ENCODE results near the gene PTPMT1.

Gene PTPMT1

DNA sequence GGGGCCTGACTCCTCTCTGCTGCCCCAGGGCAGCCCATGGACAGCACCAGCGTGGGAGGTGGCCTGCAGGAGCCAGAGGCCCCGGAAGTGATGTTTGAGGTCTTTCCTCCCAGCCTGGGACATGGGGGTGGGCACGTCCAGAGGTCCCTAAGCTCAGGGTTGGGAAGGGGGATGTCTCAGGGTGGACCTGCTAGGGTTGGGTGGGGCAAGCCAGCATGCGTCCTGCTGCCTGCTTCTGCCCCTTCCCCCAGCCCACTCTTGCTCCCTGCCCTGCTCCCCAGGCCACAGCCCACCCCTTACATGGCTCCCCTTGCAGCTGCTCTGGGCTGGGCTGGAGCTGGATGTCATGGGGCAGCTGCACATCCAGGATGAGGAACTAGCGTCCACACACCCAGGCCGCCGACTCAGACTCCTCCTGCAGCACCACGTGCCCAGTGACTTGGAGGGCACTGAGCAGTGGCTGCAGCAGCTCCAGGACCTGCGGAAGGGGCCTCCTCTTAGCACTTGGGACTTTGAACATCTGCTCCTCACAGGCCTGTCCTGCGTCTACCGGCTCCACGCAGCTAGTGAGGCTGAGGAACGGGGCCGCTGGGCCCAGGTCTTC is 22.4 kb downstream of the PTPMT1 start:
- TF ChIP-seq, protein P1, sequence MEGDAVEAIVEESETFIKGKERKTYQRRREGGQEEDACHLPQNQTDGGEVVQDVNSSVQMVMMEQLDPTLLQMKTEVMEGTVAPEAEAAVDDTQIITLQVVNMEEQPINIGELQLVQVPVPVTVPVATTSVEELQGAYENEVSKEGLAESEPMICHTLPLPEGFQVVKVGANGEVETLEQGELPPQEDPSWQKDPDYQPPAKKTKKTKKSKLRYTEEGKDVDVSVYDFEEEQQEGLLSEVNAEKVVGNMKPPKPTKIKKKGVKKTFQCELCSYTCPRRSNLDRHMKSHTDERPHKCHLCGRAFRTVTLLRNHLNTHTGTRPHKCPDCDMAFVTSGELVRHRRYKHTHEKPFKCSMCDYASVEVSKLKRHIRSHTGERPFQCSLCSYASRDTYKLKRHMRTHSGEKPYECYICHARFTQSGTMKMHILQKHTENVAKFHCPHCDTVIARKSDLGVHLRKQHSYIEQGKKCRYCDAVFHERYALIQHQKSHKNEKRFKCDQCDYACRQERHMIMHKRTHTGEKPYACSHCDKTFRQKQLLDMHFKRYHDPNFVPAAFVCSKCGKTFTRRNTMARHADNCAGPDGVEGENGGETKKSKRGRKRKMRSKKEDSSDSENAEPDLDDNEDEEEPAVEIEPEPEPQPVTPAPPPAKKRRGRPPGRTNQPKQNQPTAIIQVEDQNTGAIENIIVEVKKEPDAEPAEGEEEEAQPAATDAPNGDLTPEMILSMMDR (IDR thresholded peaks at IDR 0.05; ENCODE audit: control extremely low read depth, extremely low read depth, low read depth, missing control alignments), result no peak
- DNase-seq (ENCODE audit: extremely low spot score), result no peak
- ChIA-PET POLR2A (no interaction called here), CTCF (interaction anchor here (1.6 kb wide), 1 partner anchor 10 kb away, joined by 4 read pairs; no protein-coding TSS in a partner anchor)

DNA sequence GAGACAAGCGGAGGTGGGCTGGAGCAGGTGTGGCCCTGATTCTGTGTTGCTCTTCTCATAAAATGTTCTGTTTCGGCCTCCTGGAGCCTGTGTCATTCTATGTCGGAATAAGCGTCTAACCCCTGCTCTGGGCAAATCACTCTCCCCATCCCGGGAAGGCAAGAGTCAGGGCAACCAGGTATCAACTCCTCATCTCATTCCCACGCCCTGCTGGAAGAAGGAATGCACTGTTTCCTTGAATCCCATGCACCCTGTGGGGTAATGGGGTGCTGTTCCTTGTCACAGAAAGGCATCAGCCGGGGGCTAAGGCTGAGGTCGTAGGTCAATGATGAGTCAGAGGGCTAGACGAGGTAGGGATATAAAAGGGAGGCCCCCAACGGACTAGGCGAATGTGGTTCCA is 23.7 kb downstream of the PTPMT1 start:
- POLR2A ChIA-PET, result no interaction called here
- TF ChIP-seq, protein P1 (IDR thresholded peaks at IDR 0.05; ENCODE audit: control extremely low read depth, extremely low read depth, low read depth, missing control alignments), result no peak
- no peak for DNase-seq (ENCODE audit: extremely low spot score)
- CTCF ChIA-PET, result interaction anchor here (1.6 kb wide), 1 partner anchor 12 kb away, joined by 4 read pairs; no protein-coding TSS in a partner anchor

DNA sequence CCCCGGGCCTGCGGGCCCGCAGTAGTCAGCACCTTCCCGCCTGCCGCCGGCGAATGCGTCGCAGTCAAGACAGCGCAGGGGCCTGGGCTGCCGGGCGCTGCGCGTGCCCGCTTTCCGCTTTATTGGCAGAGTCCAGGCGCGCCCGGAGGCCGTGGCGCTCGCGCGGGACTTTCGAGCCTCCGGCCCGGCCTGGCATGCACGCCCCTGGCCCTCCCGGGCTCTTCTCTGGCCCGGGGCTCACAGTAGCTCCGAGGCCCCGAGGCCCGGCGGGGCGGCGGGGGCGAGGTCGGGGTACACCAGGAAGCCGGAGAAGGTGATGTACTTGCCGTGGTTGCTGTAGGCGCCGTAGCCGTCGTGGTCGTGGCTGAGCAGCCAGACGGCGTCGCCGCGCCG is 24.2 kb downstream of the PTPMT1 start:
- POLR2A ChIA-PET, result no interaction called here
- TF ChIP-seq, protein P1 (IDR thresholded peaks at IDR 0.05; ENCODE audit: control extremely low read depth, extremely low read depth, low read depth, missing control alignments), result no peak
- CTCF ChIA-PET, result no interaction called here
- DNase-seq (ENCODE audit: extremely low spot score), result no peak

DNA sequence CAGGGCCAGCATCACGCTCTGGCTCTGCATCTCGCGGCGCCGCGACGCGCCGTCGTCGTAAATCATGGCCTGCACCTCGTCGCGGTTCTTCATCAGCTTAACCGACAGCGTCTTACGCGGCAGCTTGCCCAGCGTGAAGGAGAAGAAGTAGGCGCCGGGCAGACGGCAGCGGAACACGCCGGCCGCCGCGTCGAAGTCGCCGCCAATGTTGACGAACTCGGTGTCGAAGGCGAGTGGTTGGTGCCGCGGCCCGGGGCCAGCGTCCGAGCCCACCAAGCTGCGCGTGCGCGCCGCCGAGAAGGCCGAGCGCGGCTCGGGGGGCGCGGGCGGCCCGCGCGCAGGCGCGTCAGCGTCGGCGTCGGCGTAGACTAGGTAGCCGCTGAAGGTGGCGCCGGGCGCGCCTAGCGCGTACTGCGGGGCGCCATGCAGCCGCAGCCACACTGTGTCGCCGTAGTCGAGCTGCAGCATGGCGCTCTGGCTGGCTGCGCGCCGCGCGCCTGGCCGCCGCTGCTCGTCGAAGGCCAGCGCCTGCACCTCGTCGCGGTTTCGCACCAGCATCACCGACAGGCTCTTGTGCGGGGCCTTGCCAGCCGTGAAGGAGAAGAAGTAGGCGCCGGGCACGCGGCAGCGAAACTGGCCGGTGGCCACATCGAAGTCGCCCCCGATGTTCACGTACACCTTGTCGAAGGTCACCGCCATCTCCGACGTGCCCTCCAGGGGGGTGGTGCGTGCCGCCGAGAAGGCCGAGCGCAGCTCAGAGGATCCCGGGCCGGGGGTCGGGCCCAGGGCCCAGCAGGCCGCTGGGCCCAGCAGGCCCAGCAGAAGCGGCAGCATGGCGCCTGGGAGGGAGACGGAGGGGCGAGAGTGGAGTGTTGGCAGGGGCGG is 24.8 kb downstream of the PTPMT1 start:
- no peak for DNase-seq (ENCODE audit: extremely low spot score)
- TF ChIP-seq, protein P1 (IDR thresholded peaks at IDR 0.05; ENCODE audit: control extremely low read depth, extremely low read depth, low read depth, missing control alignments), result no peak
- POLR2A ChIA-PET, result no interaction called here
- CTCF ChIA-PET, result interaction anchor here (3.5 kb wide), 1 partner anchor 26 kb away, joined by 10 read pairs; no protein-coding TSS in a partner anchor

DNA sequence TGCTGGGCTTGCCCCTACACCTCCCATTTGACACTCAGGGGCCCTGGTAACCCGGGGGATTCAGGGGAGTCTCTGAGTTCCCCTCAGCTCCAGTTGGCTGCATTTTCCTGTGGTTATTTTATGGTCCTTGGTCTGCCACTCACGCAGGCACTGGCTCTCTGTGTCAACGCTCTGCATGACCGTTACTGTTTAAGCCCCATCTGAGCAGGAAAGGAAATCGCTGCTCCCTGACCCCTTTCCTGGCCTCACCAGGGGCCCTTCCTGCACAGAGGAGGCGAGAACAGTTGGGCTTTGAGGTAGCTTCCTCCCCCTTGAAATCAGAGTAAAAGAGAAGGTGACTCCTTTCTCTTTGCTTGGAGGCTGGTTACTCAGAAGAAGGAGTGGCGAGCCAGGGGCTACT is 26.4 kb downstream of the PTPMT1 start:
- ChIA-PET POLR2A (no interaction called here), CTCF (interaction anchor here (0.6 to 3.5 kb wide), 3 partner anchors 11 to 60 kb away, joined by 3 to 10 read pairs (median 10); no protein-coding TSS in a partner anchor)
- no peak for DNase-seq (ENCODE audit: extremely low spot score)
- TF ChIP-seq, protein P1 (IDR thresholded peaks at IDR 0.05; ENCODE audit: control extremely low read depth, extremely low read depth, low read depth, missing control alignments), result no peak

DNA sequence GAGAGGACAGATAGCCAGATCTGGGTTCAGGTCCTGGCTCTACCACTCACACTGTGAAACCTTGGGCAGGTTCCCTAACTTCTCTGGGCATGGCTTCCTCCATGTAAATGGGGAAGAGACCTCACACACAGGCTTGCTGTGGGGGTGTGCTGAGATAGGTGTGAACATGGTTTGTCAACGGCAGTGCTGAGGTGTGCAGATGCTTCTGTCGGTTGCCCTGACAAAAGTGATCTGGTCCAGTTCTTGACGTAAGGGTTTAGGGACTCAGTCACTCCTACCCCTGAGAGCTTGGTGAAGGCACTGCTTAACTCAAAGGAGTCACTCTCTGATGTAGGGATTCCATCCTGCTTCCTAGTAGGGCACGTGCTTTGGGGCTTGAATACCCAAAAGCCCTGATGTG is 26.9 kb downstream of the PTPMT1 start:
- POLR2A ChIA-PET, result no interaction called here
- DNase-seq (ENCODE audit: extremely low spot score), result no peak
- TF ChIP-seq, protein P1 (IDR thresholded peaks at IDR 0.05; ENCODE audit: control extremely low read depth, extremely low read depth, low read depth, missing control alignments), result no peak
- CTCF ChIA-PET, result interaction anchor here (1.3 to 3.5 kb wide), 3 partner anchors 11 to 39 kb away, joined by 4 to 10 read pairs (median 10); partner anchors contain the start of gene CELF1

All from GM10248 (cell line).